HG02840 (cell line): ENCODE data around the gene IER5.

Source experiments
- ATAC-seq: cut with Tn5 transposase; IDR thresholded peaks from one replicate; pipeline ENCODE4 v1.9.1; 2021; ENCODE audit warnings: mild to moderate bottlenecking, moderate library complexity, moderate number of reproducible peaks; ENCODE audit not compliant: unreplicated experiment, low FRiP score

The IER5 gene

DNA sequence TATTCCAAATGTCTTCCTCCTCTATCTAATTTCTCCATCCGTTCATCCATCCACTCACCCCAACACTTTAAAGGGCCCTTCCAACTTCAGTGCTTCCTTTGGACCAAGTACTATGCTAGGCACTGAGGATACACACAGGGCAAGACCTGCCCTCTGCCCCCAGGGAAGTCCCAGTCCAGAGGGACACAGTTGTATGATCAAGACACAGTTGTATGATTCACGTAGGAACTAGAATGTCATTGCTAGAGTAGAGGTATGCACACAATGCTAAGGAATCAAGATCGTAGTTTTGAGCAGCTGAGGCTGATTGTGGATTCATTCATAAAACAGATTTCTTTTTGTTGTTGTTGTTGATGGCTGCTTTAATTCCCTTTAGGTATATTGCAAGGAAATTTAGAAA is 11.6 kb upstream of the IER5 start:
- ATAC-seq, result no peak

DNA sequence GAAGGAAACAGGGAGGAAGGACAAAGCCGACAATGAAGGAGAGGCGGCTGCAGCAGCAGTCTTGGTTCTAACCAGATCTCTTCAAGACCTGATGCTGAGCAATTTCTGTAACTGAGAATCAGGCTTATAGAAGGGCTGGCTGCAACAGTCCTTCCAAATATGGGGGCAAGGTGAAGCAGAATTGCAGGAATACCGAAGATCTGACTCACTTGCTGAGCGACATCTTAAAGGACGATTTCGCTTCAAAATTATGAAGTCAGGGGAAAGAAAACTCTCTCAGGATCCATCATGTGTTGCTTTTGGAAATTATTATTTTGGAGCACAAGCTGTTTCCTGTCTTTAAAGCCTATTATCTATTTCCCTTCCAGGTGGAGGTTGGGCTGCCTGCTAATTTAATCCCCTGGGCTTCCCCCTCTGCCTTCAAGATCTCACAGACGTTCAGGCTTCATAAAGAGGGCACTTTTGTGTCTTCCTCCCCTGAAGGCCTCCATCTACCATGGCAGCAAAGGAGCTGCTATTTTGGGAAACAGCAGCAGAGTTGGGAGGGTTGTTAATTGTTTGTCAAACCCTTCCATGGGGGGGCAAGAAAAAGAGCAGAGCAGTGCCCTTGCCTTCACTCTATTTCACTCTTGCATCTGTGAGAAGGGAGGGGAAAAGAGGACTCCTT is 10.8 kb upstream of the IER5 start:
- ATAC-seq, result no peak

DNA sequence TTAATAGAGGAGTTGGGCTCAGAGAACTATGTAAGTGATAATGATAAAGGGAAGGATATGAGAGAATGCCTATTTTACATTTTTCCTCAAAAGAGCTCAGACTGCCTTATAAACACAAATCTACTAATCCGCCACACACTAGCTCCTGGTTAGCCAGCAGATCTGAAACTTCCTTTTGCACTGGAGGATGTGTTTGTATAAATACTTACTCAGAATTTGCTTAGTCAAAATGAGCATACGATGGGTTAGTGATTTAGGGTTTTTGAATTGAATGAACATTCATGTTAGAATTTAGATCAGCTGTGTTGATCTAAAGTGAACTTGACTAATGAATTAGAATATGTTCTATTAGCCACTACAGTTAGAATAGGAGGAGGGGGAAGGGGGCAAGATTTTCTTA is 9.1 kb upstream of the IER5 start:
- no peak for ATAC-seq

DNA sequence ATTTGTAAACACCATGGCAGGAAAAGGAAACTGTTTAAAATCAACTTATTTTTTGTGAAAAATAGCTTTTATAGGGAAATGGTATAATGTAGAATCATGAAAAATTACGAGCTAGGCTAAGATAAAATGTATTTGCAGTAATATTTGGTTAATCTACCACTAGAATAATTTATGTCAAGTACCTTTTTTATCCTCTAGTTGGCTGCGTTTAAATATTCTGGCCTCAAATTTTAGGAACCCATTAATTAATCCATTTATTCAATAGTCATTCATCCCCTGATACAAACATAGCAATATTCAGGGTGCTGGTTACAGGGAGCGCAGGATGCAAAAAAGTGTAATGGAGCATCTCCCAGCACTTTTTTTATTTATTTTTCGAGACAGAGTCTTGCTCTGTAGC is 8.6 kb upstream of the IER5 start:
- no peak for ATAC-seq

DNA sequence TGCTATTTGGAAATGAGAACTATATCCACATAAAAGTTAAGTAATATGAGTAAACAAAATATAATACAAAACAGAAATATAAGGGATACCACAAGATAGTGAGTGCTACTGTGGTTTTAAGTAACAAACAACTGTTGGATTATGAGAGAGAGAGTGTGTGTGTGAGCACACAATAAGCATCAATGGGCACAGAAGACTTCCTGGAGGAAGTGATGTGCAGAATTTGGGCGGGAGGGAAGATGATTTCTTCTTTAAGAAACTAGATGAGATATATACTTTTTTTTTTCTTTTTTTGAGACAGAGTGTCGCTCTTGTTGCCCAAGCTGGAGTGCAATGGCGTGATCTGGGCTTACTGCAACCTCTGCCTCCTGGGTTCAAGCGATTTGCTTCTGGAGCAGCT is 7.9 kb upstream of the IER5 start:
- no peak for ATAC-seq

DNA sequence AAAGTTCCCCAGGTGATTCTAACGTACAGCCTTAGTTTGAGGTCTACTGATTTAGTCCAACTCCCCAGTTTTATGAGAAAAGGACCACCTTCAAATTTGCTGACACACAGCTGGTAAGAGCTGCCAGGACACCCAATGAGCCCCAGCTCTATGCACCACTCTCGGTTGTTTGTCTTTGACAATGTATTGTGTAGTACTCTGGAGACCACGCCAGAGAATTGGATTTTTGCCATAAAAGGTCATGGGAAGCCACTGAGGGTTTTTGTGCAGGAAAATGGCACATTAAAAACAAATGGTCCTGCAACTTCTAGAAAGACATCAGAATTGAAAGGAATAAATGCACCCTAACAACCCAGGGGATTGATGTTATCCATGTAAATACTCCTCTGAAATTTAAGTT is 7.1 kb upstream of the IER5 start:
- no peak for ATAC-seq

DNA sequence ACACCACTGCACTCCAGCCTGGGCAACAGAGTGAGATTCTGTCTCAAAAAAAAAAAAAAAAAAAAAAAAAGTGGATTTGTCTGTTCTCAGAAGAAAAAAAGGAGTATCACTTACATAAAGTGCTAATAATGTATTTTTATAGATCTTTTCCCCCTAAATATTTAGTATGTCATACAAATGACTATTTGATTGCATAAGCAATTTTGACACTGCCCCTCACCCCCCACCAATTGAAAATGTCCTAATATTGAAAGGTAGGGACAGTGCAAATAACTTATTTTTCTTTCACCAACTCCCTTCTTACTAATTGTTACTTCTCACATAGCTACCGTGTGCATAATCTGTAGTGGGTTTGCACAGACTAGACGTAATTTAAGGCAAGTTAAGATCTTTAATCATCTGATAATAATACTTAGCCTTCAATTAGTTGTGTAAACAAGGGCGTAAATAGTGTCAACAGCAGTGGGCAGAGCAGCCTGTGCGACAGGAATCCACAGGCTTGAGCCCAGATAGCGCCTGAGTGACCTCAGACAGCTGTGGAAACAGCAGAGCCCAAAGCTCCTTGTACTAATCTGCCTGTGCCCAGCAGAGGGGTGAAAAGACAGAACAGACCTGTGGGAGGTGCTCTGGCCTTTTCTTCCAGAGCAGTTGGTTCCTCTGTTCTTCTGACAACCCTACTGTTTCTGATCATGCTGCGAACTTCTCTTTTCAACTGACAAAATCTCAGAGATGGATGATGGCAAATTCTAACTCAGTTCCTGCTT is 4.5 kb upstream of the IER5 start:
- ATAC-seq, result no peak

DNA sequence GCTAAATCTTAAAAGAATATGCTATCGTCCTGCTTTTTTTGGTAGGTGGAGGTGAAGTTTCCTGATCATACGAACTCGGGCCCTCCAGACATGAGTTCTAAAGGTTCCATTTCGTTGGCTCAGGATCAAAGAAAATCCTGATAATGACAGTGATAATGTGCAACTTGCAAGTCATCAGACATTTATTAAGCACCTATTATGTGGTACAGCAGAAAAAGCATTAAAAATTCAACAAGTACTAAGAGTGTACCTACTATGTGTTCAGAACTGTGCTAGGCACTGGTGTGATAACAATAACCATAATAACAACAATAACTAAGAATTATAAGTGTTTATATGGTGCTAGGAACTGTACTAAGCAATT is 3.9 kb upstream of the IER5 start:
- no peak for ATAC-seq

DNA sequence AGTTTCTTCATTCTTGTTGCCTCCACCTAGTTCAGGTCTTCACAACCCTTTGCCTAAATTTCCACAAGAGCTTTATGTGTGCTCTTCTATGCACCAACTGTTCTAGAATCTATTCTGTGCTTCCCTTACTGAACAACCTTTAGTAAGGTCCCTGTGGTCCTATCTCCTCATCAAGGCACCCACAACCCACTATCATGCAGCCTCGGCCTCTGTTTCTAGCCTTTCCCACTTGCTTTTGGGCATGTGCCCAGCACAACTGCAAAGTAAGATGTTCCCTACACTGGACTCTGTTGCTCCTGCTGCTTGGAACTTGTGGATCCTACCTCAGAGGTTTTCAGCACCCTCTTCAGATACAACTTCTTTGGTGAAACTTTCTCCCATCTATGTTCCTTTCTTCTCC is 2.4 kb upstream of the IER5 start:
- ATAC-seq, result no peak

DNA sequence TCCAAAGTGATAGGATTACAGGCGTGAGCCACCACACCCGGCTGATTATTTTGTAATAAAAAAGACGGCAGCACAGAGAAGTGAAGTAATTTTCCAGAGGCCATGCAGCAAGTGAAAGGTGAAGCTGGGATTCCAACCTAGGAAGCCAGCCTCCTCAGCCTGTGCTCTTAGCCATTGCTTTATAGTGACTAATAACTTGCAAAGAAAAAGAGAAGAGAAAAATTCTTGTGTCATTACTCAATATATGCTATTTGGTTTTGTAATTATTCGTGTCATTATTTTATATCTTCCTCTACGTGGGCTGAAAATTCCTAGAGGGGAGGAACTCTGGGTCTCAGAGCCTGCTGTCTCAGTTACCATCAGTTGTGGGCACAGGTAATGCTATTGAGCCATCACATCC is 1.6 kb upstream of the IER5 start:
- ATAC-seq, result no peak

DNA sequence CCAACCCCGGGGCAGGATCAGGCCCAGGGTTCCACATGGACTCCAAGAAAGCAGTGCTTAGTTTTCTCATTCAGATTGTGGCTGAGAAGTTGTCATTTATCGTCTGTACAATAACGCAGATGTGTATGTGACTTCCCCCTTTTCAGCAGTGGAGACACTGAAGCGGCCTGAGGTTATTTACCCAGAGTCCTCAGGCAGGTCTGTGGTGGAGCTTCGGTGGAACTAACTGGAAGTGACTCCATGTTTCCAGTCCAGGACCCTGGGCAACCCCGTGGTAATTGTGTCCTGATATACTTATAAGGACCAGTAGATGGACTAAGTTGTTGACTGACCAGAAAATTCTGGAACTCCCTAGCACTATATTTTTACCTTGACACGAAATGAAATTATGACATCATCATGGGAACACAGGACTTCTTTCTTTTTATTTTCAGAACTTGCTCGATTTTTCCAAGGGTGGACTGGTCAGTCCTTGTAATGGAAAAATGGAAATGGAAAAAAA is 1.0 kb upstream of the IER5 start:
- no peak for ATAC-seq

DNA sequence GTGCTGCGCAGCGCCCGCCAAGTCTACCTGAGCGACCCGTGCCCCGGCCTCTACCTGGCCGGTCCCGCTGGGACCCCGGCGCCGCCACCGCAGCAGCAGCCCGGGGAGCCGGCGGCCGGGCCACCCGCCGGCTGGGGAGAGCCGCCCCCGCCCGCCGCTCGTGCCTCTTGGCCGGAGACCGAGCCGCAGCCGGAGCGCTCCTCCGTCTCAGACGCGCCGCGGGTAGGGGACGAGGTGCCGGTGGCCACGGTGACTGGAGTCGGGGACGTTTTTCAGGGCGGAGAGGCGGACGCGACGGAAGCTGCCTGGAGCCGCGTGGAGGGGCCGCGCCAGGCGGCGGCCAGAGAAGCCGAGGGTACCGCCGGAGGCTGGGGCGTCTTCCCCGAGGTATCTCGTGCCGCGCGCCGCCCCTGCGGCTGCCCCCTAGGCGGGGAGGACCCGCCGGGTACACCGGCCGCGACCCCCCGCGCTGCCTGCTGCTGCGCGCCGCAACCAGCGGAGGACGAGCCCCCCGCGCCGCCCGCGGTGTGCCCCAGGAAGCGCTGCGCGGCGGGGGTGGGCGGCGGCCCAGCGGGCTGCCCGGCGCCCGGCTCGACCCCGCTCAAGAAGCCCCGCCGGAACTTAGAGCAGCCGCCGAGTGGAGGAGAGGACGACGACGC is 646 bp downstream of the IER5 start:
- peak; percentile 9 for ATAC-seq

DNA sequence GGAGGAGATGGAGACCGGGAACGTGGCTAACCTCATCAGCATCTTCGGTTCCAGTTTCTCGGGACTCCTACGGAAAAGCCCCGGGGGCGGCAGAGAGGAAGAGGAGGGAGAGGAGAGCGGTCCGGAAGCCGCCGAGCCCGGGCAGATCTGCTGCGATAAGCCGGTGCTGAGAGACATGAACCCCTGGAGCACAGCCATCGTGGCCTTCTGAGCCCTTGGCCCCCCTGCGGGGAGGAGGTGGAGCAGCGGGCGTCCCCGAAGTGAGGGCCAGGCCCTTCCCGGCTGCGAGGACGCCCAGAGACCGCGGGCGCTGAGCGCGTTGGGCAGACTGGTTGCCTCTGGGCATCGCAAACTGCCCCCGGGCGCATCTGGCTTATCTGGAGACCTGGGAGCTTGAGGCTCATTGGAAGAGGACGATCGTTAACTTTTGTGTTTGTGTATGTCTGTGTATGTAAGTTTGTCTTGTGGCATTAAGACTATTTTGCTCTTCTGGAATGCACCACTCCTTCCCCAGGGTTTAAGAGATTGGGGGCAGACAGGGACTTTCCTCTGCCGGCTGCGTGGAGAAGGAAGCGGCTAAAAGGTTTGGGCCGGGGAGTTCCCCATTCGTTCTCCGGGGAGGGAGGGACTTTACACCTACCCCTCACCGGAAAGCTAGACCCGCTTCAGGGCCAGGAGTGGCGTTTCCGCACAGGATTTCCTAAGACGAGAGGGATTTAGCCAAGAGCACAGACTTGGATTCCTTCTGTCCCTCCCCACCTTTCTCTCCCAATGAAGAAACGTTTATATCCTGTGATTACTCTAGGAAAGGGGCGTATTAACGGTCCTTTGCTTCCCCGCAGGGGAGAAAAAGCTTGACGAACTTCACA is 1.4 kb downstream of the IER5 start:
- peak; percentile 35 for ATAC-seq

DNA sequence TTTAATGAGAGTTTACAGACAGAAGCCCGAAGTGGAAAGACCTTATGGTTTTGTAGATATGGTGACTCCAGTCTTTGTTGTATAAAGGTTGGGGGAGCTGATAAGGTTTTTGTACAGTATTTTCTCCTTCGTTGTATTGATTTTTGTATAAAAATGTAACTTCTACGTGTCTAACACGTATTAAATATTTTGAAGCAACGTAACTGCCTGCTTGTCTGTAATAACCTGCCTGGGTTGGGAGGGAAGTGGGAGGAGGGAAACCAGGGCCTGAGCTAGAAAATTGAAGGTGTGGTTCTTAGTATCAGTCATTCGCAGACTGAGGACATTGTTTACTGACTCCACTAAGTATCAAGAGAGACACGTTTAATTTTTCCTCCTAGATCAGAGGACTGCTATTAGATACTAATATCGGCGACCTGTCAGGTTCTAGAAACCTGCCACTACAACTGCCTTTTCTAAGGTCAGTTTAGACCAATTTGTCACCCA is 2.2 kb downstream of the IER5 start:
- no peak for ATAC-seq

DNA sequence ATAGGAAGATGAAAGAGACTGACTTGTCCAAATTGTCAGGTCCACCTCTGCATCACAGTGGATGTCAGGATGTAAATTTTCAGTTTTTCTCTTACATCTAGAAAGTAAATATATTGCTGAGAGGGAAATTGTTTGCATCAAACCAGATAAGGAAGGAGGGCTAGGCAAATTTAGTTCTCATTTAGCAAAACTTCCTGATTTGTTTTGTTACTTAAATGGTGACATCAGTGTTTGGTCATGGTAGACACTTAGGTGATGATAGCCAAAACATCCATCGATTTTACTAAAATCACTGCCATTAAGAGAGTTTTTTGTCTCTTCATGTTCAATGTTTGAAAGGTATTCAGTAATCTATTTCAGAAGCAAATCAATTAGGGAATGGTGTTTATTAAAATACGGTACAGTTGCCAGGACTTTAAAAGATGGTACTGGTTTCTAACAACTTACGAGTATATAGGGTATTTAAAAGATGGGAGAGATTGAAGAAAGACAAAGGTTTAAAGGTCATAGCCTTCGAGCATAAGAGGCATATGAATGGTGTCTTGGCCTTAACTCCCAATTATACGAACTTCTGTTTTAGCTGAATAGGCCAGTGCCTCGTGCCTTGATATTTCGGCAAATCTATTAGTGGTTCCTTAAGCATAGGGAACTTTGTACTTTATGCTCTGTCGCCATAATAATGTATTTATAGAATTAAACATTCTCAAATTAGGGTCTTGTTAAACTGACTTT is 3.0 kb downstream of the IER5 start:
- ATAC-seq, result no peak

DNA sequence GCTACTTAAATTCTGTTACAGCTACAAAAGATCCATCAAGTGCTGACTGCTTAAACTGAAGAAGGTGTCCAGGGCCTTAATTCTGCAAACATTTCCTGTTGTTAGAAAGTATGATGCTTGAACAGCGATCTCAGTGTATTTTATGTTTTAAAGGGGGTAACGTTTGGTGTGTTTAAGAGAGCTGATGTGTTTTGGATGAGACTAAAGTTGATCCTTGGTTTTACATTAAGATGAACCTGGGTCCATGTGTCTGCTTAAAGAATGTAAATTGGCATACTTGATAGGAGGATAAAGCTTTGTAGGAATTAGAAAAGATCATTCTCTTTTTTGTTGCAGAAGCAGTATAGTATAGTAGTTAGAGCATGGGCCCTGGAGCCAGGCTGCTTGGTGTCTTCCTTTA is 3.6 kb downstream of the IER5 start:
- no peak for ATAC-seq

DNA sequence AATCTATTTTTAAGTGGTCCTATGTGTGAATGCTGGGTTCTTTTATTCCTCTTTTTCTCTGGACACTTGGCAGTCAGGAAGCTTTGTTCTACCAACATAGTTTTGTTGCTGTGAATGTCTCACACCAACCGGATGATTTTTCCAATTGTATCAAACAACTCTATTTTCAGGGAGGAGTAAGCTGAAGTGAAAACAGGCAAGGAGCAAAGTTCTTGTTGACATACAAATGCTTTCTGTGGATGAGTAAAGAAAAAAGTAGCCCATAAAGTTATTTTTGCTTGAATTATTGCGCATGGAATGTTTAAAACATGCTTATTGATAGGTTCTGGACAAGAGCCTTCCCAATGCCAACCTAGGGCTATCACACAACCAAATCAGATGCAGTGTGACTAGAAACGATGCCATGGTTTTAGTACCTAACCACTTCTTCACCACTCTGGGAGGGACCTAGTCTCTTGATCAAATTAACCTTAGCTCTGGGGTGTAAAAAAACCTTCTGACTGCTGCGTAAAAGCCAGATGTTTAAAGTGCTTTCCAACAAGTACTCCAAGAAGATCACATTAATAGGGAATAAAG is 4.5 kb downstream of the IER5 start:
- no peak for ATAC-seq

DNA sequence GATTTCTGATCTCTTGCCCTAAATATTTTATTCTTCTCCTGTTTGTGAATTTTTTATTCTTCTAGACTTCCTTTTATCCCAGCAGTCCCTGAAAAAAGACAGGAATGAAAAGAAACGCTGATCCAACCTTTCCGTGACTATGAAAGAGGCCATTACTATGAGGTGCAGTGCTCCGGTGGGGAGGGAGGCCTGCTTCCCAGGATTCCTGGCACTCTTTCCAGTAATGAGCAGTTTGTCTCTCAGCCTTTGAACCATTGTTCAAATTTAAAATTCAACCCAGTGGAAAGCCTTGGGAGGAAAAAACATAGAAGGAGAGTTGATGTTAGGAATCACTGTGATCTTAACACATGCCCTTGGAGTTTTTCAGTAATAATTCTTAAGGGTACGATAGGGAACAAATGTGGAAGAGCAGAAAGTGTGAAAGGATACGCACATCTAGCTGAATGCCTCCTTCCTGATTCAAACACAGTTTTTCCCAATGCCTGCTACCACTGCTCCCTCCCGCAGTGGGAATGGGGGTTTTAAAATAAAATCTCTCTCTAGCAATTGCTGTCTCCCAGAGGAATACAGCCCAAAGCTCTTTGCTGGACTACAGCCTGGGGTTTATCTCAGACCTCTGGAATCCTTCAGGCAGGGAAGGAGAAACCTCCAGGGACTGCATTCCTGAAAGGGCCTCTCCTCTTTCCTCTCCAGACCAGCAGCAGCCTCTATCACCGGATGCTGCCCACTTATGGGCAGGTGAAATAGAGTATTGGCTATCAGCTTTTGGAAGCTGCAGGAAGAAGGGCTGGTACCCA is 6.1 kb downstream of the IER5 start:
- no peak for ATAC-seq

DNA sequence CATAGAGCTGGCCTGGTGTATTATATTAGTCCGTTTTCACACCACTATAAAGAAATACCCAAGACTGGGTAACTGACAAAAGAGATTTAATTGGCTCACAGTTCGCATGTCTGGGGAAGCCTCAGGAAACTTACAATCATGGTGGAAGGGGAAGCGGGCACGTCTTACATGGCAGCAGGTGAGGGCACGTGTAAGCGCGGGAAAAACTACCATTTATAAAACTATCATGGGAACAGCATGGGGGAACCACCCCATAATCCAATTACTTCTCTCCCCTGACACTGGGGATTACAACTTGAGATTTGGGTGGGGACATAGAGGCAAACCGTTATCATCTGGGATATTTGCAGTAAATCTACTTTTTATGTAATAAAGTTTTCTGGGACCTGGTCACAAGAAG is 6.8 kb downstream of the IER5 start:
- no peak for ATAC-seq
